ENCODE data around the gene EFCC1.

- TF ChIP-seq POLR2A (IDR thresholded peaks at IDR 0.05; ENCODE audit: low read depth, low read length) (no peak), SPI1 (IDR thresholded peaks at IDR 0.05; ENCODE audit: low read depth, low read length) (no peak), POLR2AphosphoS5 (IDR thresholded peaks at IDR 0.05; ENCODE audit: low read depth, low read length) (no peak), TAF1 (IDR thresholded peaks at IDR 0.05; ENCODE audit: low read depth, low read length) (no peak), PAX5 (IDR thresholded peaks at IDR 0.05; ENCODE audit: insufficient read depth, low read length, severe bottlenecking) (no peak), POU2F2 (IDR thresholded peaks at IDR 0.05; ENCODE audit: low read depth, low read length) (no peak)
These were observed 15.2 kb downstream of the EFCC1 start for GRCh38 chr3:129016356-129016719.
